ENCODE measurements around the gene KARS1. TPM values are rescaled to one million over a fixed set of nuclear protein-coding genes. Genes with fewer than 3 reads are reported as not detected.

The KARS1 gene
- total and polyA plus RNA-seq, 2 of the 4 experiments (the other 2 are of a cell fraction) = 122 to 228 TPM

- no CpG with 5 or more reads among the region's 3 CpGs for WGBS, 2 experiments (ENCODE audit: extremely low coverage in 2 of 2, insufficient read length in 1 of 2)
- Histone ChIP-seq H3K4me3 (ENCODE audit: insufficient read depth, low read depth, low read length) (no peak overlapping the region), H3K36me3 (ENCODE audit: control insufficient read depth, insufficient read depth, low read length) (peaks cover 73% of the 10 kb centered on the region), H4K5ac (ENCODE audit: low read depth, low read length) (no peak overlapping the region), H3K27me3 (ENCODE audit: control insufficient read depth, insufficient read depth, low read length) (no peaks in the 10 kb centered on the region), H3K18ac (ENCODE audit: low read depth, low read length) (no peak overlapping the region), H3K79me1 (ENCODE audit: low read depth in 1 of 2, low read length in 2 of 2) (peaks cover 11 to 12% of the 10 kb centered on the region in 2 experiments; a peak in 3 of 4 replicates), H4K20me1 (ENCODE audit: insufficient read depth, low read length) (no peaks in the 10 kb centered on the region), H2BK120ac (ENCODE audit: low read depth, low read length) (no peak overlapping the region), H3K9me3 (ENCODE audit: control insufficient read depth, insufficient read depth, low read length) (no peaks in the 10 kb centered on the region), H4K8ac (ENCODE audit: low read depth in 2 of 2, low read length in 2 of 2) (no peak overlapping the region), H2AK5ac (ENCODE audit: low read depth, low read length) (no peak overlapping the region), H3K4me2 (ENCODE audit: low read depth, low read length) (no peak overlapping the region), H3K4me1 (ENCODE audit: control insufficient read depth, insufficient read depth, low read length) (no peaks in the 10 kb centered on the region), H2BK20ac (ENCODE audit: low read depth, low read length) (no peak overlapping the region), H2AFZ (replicated peaks; ENCODE audit: low read length, poor library complexity) (no peak overlapping the region), H3K14ac (replicated peaks; ENCODE audit: low read depth, low read length) (no peak overlapping the region), H2AK9ac (replicated peaks; ENCODE audit: low read depth, low read length, poor library complexity) (no peak overlapping the region), H2BK5ac (ENCODE audit: low read depth, low read length, poor library complexity, severe bottlenecking) (no peak overlapping the region), H3K9ac (ENCODE audit: low read depth, low read length) (no peak overlapping the region), H3K23ac (ENCODE audit: low read depth, low read length) (no peak overlapping the region), H4K91ac (ENCODE audit: insufficient read depth, low read depth, low read length) (no peak overlapping the region), H3K4ac (ENCODE audit: low read depth, low read length) (no peak overlapping the region), H3K9me1 (ENCODE audit: insufficient read depth, low read length) (no peaks in the 10 kb centered on the region), H2BK15ac (ENCODE audit: low read depth, low read length) (no peak overlapping the region), H3K56ac (ENCODE audit: extremely low read depth, insufficient read depth, low read length) (no peak overlapping the region), H3K27ac (ENCODE audit: insufficient read depth, low read length) (no peak overlapping the region)
- no peak for DNase-seq
- in situ Hi-C loops (cut with MboI; ENCODE audit: low sequenced_read_pairs) = no loop called here
- dilution Hi-C loops (cut with HindIII; ENCODE audit: low sequenced_read_pairs, unreplicated experiment) = no loop called here
- ChIA-PET CTCF (no interaction called here), POLR2A (ENCODE audit: unreplicated experiment) (no interaction called here)
- intact Hi-C loops (cut with micrococcal nuclease) = no loop called here
- no peak for TF ChIP-seq SMC3 (IDR thresholded peaks at IDR 0.05; ENCODE audit: low read depth, low read length)
- no peak for TF ChIP-seq CHD1 (IDR thresholded peaks at IDR 0.05; ENCODE audit: low read depth, low read length)
- no peak for TF ChIP-seq USF2 (IDR thresholded peaks at IDR 0.05; ENCODE audit: low read depth, low read length)
- TF ChIP-seq NFE2L2 (IDR thresholded peaks at IDR 0.05; ENCODE audit: low read depth, low read length) = no peak
- TF ChIP-seq RCOR1 (IDR thresholded peaks at IDR 0.05; ENCODE audit: insufficient replicate concordance, low read length) = no peak
- TF ChIP-seq FOS (IDR thresholded peaks at IDR 0.05; ENCODE audit: low read depth, low read length) = no peak
- no peak for TF ChIP-seq ELK1 (IDR thresholded peaks at IDR 0.05; ENCODE audit: borderline replicate concordance, low read depth, low read length)
- TF ChIP-seq BHLHE40 (IDR thresholded peaks at IDR 0.05; ENCODE audit: low read depth, low read length) = no peak
- TF ChIP-seq, protein P1, sequence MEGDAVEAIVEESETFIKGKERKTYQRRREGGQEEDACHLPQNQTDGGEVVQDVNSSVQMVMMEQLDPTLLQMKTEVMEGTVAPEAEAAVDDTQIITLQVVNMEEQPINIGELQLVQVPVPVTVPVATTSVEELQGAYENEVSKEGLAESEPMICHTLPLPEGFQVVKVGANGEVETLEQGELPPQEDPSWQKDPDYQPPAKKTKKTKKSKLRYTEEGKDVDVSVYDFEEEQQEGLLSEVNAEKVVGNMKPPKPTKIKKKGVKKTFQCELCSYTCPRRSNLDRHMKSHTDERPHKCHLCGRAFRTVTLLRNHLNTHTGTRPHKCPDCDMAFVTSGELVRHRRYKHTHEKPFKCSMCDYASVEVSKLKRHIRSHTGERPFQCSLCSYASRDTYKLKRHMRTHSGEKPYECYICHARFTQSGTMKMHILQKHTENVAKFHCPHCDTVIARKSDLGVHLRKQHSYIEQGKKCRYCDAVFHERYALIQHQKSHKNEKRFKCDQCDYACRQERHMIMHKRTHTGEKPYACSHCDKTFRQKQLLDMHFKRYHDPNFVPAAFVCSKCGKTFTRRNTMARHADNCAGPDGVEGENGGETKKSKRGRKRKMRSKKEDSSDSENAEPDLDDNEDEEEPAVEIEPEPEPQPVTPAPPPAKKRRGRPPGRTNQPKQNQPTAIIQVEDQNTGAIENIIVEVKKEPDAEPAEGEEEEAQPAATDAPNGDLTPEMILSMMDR (conservative IDR thresholded peaks at IDR 0.05; ENCODE audit: low read depth, low read length) = no peak
- TF ChIP-seq MXI1 (IDR thresholded peaks at IDR 0.05; ENCODE audit: borderline replicate concordance, low read depth, low read length) = no peak
- no peak for TF ChIP-seq MAFK (IDR thresholded peaks at IDR 0.05; ENCODE audit: low read depth, low read length)
- TF ChIP-seq POLR2A (IDR thresholded peaks at IDR 0.05; ENCODE audit: low read depth, low read length) = no peak
- TF ChIP-seq MAZ (IDR thresholded peaks at IDR 0.05; ENCODE audit: borderline replicate concordance, low read depth, low read length) = no peak
- TF ChIP-seq RFX5 (IDR thresholded peaks at IDR 0.05; ENCODE audit: low read depth, low read length) = no peak
- TF ChIP-seq RAD21 (IDR thresholded peaks at IDR 0.05; ENCODE audit: low read length) = no peak
- TF ChIP-seq CEBPB (IDR thresholded peaks at IDR 0.05; ENCODE audit: low read depth, low read length) = no peak
- ATAC-seq (ENCODE audit: low read depth) = no peak
- BruUV-seq (replicated peaks) = no TSS peak
Measured at GRCh38 chr16:75635036-75635435, 12.4 kb downstream of the KARS1 start.
